HG02798 (cell line): ENCODE data around the gene SYT8.
A peak's percentile ranks its signal among the peaks of the same experiment; 100 is the strongest.

Experiments used
- ATAC-seq: cut with Tn5 transposase; IDR thresholded peaks from one replicate; pipeline ENCODE4 v1.9.1; 2021; ENCODE audit warnings: mild to moderate bottlenecking; ENCODE audit not compliant: unreplicated experiment, poor library complexity

SYT8 gene

GRCh38 chr11:1831338-1832210 is 3.2 kb upstream of the SYT8 start:
- ATAC-seq, result no peak

- no peak for ATAC-seq
These were observed 2.4 kb upstream of the SYT8 start for GRCh38 chr11:1832211-1832919.

- no peak for ATAC-seq
These were observed 1.9 kb upstream of the SYT8 start for GRCh38 chr11:1832920-1833295.

GRCh38 chr11:1834062-1834610 is 654 bp upstream of the SYT8 start:
- ATAC-seq, result no peak

GRCh38 chr11:1835671-1836010 is 851 bp downstream of the SYT8 start:
- ATAC-seq, result no peak

GRCh38 chr11:1836011-1836945 is 1.5 kb downstream of the SYT8 start:
- no peak for ATAC-seq

- peak; percentile 55 for ATAC-seq
These were observed 2.6 kb downstream of the SYT8 start for GRCh38 chr11:1837171-1838076.

GRCh38 chr11:1838077-1838425 is 3.3 kb downstream of the SYT8 start:
- ATAC-seq, result no peak

- no peak for ATAC-seq
These were observed 3.8 kb downstream of the SYT8 start, which contains the start of gene TNNI2 for GRCh38 chr11:1838426-1839144. TSS of gene TNNI2 (plus strand) at chr11:1838981. CDS start at chr11:1839697, 716 bp downstream.

GRCh38 chr11:1839204-1839923 is 4.6 kb downstream of the SYT8 start:
- ATAC-seq, result no peak

- no peak for ATAC-seq
These were observed 5.4 kb downstream of the SYT8 start for GRCh38 chr11:1839924-1840779.

- ATAC-seq, result no peak
These were observed 6.1 kb downstream of the SYT8 start for GRCh38 chr11:1840780-1841480.

- ATAC-seq, result no peak
These were observed 6.8 kb downstream of the SYT8 start for GRCh38 chr11:1841511-1842148.

GRCh38 chr11:1842149-1843097 is 7.6 kb downstream of the SYT8 start:
- no peak for ATAC-seq

GRCh38 chr11:1843098-1843473 is 8.3 kb downstream of the SYT8 start:
- ATAC-seq, result no peak
